ENCODE measurements around the gene ECE1. TPM values are rescaled to one million over a fixed set of nuclear protein-coding genes. Genes with fewer than 3 reads are reported as not detected.

Gene ECE1
- total and polyA plus RNA-seq, 12 donors = 86.1 to 588 (median 222) TPM

GRCh38 chr1:21246905-21247642 lies 43.2 kb downstream of the ECE1 start:
- Histone ChIP-seq H3K4me3 (no peak overlapping the region), H3K36me3 (replicated peaks in 1 of 2) (peaks cover 0 to 79% of the 10 kb centered on the region in 2 donors), H3K27me3 (no peaks in the 10 kb centered on the region), H3K4me1 (replicated peaks in 1 of 2) (peaks cover 8 to 34% of the 10 kb centered on the region in 2 donors), H3K9me3 (replicated peaks in 1 of 3) (no peaks in the 10 kb centered on the region), H3K27ac (peak overlapping the region in 2 of 5 donors; percentile 3 to 31)
- intact Hi-C loops (cut with DNase I) = no loop called here
- no peak for TF ChIP-seq POLR2A (IDR thresholded peaks at IDR 0.05)
- TF ChIP-seq, protein P1, sequence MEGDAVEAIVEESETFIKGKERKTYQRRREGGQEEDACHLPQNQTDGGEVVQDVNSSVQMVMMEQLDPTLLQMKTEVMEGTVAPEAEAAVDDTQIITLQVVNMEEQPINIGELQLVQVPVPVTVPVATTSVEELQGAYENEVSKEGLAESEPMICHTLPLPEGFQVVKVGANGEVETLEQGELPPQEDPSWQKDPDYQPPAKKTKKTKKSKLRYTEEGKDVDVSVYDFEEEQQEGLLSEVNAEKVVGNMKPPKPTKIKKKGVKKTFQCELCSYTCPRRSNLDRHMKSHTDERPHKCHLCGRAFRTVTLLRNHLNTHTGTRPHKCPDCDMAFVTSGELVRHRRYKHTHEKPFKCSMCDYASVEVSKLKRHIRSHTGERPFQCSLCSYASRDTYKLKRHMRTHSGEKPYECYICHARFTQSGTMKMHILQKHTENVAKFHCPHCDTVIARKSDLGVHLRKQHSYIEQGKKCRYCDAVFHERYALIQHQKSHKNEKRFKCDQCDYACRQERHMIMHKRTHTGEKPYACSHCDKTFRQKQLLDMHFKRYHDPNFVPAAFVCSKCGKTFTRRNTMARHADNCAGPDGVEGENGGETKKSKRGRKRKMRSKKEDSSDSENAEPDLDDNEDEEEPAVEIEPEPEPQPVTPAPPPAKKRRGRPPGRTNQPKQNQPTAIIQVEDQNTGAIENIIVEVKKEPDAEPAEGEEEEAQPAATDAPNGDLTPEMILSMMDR (IDR thresholded peaks at IDR 0.05) = no peak
- no peak for DNase-seq
- WGBS, 4 donors = 77 to 84% (median 78%) methylated on average over 16 to 20 of the region's 20 CpGs

GRCh38 chr1:21245688-21246229 lies 44.5 kb downstream of the ECE1 start:
- Histone ChIP-seq H3K9me3 (replicated peaks in 1 of 3) (no peaks in the 10 kb centered on the region), H3K27me3 (no peaks in the 10 kb centered on the region), H3K4me3 (no peak overlapping the region), H3K4me1 (replicated peaks in 1 of 2) (peaks cover 11 to 32% of the 10 kb centered on the region in 2 donors), H3K27ac (peak overlapping the region in 1 of 5 donors; percentile 71), H3K36me3 (replicated peaks in 1 of 2) (peaks cover 0 to 77% of the 10 kb centered on the region in 2 donors)
- intact Hi-C loops (cut with DNase I) = no loop called here
- no peak for TF ChIP-seq POLR2A (IDR thresholded peaks at IDR 0.05)
- TF ChIP-seq, protein P1 (IDR thresholded peaks at IDR 0.05) = no peak
- no peak for DNase-seq
- 89 to 96% (median 93%) methylated on average over 4 of the region's 4 CpGs for WGBS, 4 donors

DNA sequence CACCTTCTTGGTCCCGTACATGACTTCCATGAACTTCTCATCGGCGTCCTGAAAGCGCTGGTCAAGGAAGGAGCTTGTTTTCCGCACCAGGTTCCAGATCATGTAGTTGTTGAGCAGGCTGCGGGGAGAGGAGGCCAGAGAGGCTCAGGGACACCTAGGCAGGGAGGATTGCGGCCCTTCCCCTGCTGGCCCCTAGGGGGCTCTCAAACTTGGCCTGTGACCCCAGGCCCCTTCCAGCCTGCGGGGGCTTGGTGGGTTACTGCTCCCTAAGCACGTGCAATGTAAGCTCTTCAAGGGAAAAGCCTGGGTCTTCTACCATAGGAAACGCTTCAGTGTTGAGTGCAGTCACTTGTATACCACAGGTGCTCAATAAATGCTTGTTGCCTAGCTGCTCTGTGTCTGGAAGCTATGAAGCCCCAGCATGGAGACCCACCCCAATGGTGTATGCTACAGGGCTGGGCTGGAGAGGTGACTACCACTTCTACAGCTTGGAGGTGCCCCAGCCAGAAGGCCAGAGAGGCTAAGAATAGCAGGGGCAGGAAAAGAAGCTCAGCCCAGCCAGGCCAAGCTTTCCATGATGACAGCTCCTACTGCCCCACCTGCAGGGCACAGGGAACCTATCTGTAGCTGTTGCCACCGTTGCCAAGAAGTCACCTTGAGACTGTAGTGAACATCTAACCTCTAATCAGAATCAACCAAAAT lies 45.1 kb downstream of the ECE1 start:
- Histone ChIP-seq H3K27ac (peak overlapping the region in 2 of 5 donors; percentile 67 to 71), H3K4me3 (no peak overlapping the region), H3K9me3 (replicated peaks in 1 of 3) (no peaks in the 10 kb centered on the region), H3K27me3 (no peaks in the 10 kb centered on the region), H3K36me3 (replicated peaks in 1 of 2) (peaks cover 0 to 78% of the 10 kb centered on the region in 2 donors), H3K4me1 (replicated peaks in 1 of 2) (peaks cover 11 to 32% of the 10 kb centered on the region in 2 donors)
- no peak for DNase-seq
- 87 to 93% (median 89%) methylated on average over 11 of the region's 11 CpGs for WGBS, 4 donors
- TF ChIP-seq, protein P1 (IDR thresholded peaks at IDR 0.05) = peak in 1 of 6 experiments; percentile 12
- TF ChIP-seq POLR2A (IDR thresholded peaks at IDR 0.05) = no peak
- intact Hi-C loops (cut with DNase I) = no loop called here

DNA sequence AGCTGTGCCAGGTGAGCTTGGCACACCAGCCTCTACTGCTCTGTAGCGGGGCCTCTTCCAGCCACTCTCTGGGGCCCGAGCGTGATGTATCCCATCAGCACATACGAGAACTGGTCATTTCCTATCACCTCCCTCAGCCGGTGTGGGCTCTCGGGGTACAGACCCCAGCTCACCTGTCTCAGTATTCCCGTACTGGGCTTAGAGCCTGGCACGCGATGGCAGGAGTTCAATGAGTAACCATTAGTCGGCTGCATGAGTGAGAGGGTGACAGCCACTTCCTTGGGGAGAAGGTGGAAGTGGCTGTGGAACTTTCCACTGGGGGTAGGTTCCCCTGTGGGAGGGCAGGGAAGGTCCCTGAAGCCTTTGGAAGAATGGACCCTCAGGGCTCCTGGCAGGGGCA lies 46.1 kb downstream of the ECE1 start:
- TF ChIP-seq, protein P1 (IDR thresholded peaks at IDR 0.05) = no peak
- TF ChIP-seq POLR2A (IDR thresholded peaks at IDR 0.05) = no peak
- no peak for DNase-seq
- intact Hi-C loops (cut with DNase I) = no loop called here
- Histone ChIP-seq H3K4me3 (no peak overlapping the region), H3K27me3 (no peaks in the 10 kb centered on the region), H3K36me3 (replicated peaks in 1 of 2) (peaks cover 0 to 74% of the 10 kb centered on the region in 2 donors), H3K9me3 (replicated peaks in 1 of 3) (no peaks in the 10 kb centered on the region), H3K4me1 (replicated peaks in 1 of 2) (peaks cover 11 to 32% of the 10 kb centered on the region in 2 donors), H3K27ac (peak overlapping the region in 3 of 5 donors; percentile 26 to 71 (median 67))
- 72 to 81% (median 76%) methylated on average over 5 to 10 of the region's 10 CpGs for WGBS, 4 donors
